Epithelial cell of proximal tubule (primary cell): ENCODE results near the gene DLX6. TPM values are rescaled to one million over a fixed set of nuclear protein-coding genes. Genes with fewer than 3 reads are reported as not detected.

ENCODE experiments used
- DNase-seq: peaks from one replicate; pipeline ENCODE4 v3.0.0-alpha.2; 2011; ENCODE audit warnings: low read depth
- H3K4me3 ChIP-seq: 2 replicates; pipeline ENCODE4 v1.5.1; 2011; ENCODE audit warnings: low read depth, mild to moderate bottlenecking, low read length
- total RNA-seq: library from RNA; depleted of rRNA; stranded (reverse); fragments of >200 nt; gene quantifications from 2 replicates; pipeline ENCODE4 v1.2.3, GENCODE V29; 2015
- TF ChIP-seq, protein P1 (sequence below): conservative IDR thresholded peaks from 2 replicates; pipeline ENCODE4 v1.5.1; 2012; ENCODE audit warnings: low read depth, mild to moderate bottlenecking, low read length

DLX6 gene
- total RNA-seq, 1 donor from 2014 or later, result not detected

DNA sequence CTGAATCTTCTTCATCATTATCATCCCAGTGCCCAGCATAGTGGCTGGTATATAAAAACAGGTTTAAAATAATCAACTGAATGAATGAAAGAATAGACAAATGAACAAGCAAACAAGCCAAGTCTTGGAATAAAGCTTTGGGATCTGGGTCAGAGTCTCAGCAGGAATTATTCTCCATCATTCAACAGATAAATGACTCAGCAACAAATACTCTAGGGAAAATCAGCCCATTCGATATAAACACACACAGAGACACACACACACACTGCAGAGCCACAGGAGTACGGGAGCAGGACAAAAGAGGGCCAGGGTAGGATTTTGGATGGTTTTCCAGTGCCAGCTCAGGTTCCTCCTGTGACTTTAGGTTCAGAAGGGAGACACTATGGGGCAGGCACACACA lies 29.2 kb upstream of the DLX6 start:
- no peak for DNase-seq
- H3K4me3 ChIP-seq, result no peak overlapping the region
- TF ChIP-seq, protein P1, sequence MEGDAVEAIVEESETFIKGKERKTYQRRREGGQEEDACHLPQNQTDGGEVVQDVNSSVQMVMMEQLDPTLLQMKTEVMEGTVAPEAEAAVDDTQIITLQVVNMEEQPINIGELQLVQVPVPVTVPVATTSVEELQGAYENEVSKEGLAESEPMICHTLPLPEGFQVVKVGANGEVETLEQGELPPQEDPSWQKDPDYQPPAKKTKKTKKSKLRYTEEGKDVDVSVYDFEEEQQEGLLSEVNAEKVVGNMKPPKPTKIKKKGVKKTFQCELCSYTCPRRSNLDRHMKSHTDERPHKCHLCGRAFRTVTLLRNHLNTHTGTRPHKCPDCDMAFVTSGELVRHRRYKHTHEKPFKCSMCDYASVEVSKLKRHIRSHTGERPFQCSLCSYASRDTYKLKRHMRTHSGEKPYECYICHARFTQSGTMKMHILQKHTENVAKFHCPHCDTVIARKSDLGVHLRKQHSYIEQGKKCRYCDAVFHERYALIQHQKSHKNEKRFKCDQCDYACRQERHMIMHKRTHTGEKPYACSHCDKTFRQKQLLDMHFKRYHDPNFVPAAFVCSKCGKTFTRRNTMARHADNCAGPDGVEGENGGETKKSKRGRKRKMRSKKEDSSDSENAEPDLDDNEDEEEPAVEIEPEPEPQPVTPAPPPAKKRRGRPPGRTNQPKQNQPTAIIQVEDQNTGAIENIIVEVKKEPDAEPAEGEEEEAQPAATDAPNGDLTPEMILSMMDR, result no peak

DNA sequence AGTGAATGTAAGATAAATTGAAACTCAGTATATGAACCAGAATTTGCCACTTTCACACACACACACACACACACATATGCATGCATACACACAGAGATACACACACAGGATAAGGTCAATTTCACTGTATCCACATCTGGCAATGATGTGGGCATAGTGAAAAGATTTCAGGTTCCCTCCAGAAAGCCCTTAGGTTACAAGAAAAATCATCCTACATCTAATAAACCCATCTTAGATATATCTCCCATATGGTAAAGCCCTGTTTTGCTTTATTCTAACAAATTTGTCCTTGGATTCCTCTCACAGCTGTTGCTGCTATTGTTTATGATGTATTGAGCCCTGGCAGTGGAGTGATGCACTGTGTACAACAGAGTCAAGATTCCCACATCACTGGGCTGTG lies 27.9 kb upstream of the DLX6 start:
- TF ChIP-seq, protein P1, result no peak
- DNase-seq, result no peak
- no peak overlapping the region for H3K4me3 ChIP-seq

DNA sequence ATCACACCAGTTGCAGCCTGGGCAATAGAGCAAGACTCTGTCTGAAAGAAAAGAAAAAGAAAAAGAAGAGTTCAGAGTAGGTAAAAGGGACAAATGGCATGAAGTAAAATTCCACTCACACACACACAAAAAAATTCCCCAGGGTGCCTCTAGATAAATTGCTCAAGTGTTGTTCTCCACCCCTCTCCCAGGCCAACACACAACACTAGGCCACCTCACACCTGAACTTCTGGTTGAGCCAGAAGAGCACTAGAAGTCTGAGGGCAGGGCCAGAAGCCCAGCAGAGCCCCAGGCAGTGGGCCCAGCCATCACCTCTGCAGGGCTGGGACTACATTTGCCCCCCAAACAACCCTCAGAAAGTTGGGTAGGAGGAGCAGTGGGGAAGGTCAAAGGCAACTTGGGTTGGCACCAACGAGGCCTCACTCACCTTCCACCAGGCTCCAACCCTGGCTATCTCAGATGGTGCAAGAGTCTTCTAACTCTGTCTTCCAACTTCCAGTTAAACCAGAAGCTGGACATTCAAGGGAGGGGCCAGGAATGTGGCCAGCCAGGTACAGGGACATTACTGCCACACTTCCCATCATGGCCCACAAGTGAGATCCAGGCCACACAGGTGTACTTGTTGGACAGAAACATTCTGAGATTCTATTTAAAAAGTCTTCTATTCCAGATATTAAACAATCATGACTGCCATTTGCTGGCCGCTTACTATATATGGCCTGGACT lies 25.6 kb upstream of the DLX6 start:
- no peak for DNase-seq
- TF ChIP-seq, protein P1, result no peak
- H3K4me3 ChIP-seq, result no peak overlapping the region

DNA sequence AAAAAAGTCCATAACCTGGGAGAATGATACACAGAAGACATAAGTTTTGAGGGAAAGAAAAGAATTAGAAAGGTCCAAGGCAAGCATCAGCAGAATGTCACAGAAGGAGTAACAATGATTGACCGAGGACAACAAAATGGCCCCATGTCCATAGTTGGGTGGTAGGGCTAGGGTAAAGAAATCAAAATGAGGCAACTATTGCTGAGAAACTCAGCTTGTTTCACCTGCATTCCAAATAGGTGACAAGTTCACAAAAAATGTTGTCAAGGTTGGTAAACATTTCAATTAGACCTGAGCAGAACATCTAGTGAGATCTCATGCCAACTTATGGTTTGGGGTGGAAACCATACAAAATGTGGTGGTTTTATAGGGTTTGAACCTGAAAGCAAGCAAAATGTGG lies 22.8 kb upstream of the DLX6 start:
- no peak for DNase-seq
- TF ChIP-seq, protein P1, result no peak
- H3K4me3 ChIP-seq, result no peak overlapping the region

DNA sequence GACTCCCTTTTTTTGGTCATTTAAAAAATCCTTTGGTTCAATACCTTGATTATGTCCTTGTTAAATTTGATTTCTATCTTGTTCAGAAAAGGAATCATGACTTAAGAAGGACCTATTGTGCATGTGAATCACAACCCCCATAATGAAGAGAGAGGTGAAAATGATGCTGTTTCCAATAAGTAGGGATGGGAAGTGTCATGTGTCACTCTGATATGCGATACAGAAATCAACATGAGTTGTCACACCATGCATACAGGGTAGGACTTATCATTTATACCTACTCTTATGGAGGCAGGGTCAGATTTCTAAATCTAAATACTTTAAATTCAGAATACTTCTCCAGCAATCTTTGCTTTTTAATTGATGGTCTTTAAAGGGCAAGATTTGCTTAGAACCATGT lies 19.4 kb upstream of the DLX6 start:
- H3K4me3 ChIP-seq, result no peak overlapping the region
- TF ChIP-seq, protein P1, result no peak
- no peak for DNase-seq

DNA sequence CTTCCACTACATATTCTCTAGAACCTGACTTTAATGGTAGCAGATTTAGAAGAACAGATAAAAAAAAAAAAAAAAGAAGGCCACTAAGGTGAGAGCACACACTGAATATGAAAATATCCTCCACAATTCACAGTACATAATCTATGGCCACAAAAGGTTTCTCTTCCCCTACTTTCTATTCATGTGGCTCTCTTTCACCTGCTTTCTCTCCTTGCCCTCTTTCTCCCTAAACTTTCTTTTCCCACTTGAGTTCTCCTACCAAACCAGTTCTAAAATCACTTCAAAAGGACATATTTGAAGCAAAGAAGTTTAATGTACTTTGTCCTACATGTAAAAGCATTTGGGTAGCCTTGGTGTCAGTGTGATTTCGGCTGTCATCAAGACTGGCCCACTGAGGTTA lies 18.5 kb upstream of the DLX6 start:
- no peak for DNase-seq
- TF ChIP-seq, protein P1, result no peak
- H3K4me3 ChIP-seq, result no peak overlapping the region

DNA sequence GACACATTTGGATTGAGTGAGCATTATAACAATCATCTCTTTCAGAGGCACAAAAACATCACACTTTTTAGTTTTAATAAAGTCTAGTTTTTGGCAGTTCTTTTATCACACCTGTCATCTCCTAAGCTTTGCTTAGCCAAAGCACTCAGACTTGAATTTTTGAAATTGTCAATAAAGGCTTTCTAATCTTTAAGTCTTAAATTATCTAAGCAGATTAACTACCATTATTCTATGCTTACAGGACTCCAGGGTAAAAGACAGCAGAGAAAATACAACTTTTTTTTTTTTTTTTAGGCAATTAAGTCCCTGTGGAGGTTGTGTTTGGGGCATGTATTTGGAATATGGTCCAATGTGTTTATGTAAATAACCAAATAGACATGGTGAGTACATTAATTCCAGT lies 17.6 kb upstream of the DLX6 start:
- TF ChIP-seq, protein P1, result no peak
- H3K4me3 ChIP-seq, result no peak overlapping the region

More for the DNA sequence above, 17.6 kb upstream of the DLX6 start:
- no peak for DNase-seq
